Activated naive CD4-positive, alpha-beta T cell treated with anti-CD3 and anti-CD28 coated beads, Interleukin-2, amount 50 U/mL, for 72 hours (primary cell): Measurements from ENCODE around the gene FUNDC2. TPM values are rescaled to one million over a fixed set of nuclear protein-coding genes. Genes with fewer than 3 reads are reported as not detected.
"Not testable (repeated sequence)": the region's sequence is repeated elsewhere in the genome, so short reads cannot be mapped to it uniquely, and the experiment has no call there.

ENCODE experiments used
- ATAC-seq, 2 donors: fragments of 150-1000 bp; cut with Tn5 transposase; 2 replicates each; pipeline ENCODE4 v1.10.0; 2021; ENCODE audit warnings: mild to moderate bottlenecking in 2 of 2, moderate library complexity in 2 of 2
- DNase-seq, 2 donors: peaks; one replicate each; pipeline ENCODE4 v3.0.0; 2021 to 2022; ENCODE audit warnings: low spot score in 2 of 2
- H3K27ac Mint-ChIP-seq, 2 donors: one replicate each; pipeline ENCODE4 v1.8.0; 2022; ENCODE audit warnings: mild to moderate bottlenecking in 2 of 2, mixed read lengths in 2 of 2
- H3K36me3 Mint-ChIP-seq, 2 donors: one replicate each; pipeline ENCODE4 v1.8.0; 2022; ENCODE audit warnings: mixed read lengths in 2 of 2
- H3K9me3 Mint-ChIP-seq, 2 donors: one replicate each; pipeline ENCODE4 v1.8.0; 2022; ENCODE audit warnings: mixed read lengths in 2 of 2
- total RNA-seq, 2 donors: library from RNA; stranded (reverse); gene quantifications; one replicate each; pipeline ENCODE4 v1.2.3, GENCODE V29; 2022

FUNDC2 gene, protein sequence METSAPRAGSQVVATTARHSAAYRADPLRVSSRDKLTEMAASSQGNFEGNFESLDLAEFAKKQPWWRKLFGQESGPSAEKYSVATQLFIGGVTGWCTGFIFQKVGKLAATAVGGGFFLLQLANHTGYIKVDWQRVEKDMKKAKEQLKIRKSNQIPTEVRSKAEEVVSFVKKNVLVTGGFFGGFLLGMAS
- total RNA-seq = 10 to 100 TPM; 62.2 to 95.1 TPM

DNA sequence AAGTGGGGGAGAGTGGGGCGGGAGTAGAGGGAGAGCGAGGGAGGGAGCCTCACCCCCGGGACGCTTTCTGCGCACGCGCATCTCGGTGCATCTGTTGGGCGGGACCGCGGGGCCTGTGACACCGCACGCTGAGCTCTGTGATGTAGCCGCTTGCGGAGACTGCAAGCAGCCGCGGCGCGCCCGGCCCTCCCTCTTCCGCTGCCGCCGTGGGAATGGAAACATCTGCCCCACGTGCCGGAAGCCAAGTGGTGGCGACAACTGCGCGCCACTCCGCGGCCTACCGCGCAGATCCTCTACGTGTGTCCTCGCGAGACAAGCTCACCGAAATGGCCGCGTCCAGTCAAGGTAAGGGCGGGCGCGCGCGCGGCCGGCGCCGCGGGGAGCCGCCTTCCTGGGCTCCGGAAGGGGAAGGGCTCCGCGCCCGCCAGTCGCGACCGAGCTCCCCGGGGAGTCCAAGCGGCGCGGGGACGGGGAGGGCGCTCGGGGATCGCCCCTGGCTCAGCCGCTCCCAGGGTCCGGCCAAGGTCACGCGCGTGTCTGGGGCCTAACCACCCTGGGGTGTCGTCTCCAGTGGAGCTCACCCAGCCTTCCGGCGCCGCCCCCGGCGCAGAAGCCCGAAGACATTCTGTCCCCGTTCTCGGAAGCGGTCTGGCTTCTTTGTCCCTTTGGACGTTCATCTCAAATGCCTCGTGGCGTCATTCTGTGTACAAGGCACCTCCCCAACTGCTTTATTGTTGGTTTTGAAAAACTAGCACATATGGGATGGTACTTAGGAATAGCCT lies at the start of gene FUNDC2:
FUNDC2 (plus strand) TSS at position 118 of the 782 bp plus-strand sequence; CDS start at position 213, 95 bp downstream.
- Mint-ChIP-seq H3K36me3 (no peaks in the 10 kb centered on the region), H3K27ac (peak within 1 kb of the TSS; percentile 89 to 92), H3K9me3 (no peaks in the 10 kb centered on the region)
- DNase-seq (peak; percentile 85 to 95), ATAC-seq (peak; percentile 90 to 94)

DNA sequence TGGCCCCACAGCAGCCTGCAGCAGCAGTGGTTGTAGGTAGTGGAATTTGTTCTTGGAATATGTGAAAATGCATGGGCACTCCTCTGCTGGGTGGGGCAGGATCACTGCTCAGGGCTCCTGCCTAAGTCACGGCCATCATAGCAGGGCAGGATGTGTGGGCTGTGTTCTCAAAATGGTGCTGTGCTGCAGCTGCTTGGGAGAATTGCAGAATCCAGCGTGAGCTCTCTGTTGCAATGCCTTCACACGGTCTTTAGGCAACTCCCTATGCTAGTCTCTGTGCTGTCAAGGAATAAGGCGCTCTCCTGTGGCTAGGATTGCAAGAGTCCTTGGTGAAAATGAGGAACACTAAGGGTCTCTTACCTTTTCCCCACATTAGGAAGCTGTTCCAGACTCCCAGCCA lies 47.0 kb upstream of the FUNDC2 start:
- Mint-ChIP-seq H3K9me3 (peaks cover 0 to 5% of the 10 kb centered on the region in 2 donors), H3K27ac (no peak overlapping the region)

DNA sequence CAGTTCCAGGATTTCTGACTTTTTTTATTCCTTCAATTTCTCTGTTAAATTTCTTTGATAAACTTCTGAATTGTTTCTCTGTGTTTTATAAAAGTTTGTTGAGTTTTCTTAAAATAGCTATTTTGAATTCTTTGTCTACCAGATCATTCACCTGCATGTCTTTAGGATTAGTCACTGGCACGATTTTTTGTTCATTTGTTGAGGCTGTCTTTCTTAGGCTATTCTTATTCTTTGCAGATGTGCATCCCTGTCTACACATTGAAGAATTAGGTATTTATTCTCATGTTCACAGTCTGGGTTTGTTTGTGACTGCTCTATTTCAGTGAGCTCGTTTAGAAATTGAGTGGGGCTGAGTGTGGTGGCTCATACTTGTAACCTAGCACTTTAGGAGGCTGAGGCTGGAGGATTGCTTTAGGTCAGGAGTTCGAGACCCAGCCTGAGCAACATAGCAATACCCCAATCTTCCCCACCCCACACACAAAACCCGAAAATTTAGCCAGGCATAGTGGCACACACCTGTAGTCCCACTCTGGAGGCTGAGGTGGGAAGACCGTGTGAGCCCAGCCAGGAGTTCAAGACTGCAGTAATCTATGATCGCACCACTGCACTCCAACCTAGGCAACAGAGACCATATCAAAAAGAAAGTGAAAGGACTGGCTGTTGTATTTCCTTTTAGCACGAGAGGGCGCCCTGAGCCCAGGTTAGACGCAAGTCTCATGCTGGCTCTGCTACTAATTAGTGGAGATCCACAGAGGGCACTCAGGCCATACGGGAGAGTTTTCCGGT lies 46.1 kb upstream of the FUNDC2 start:
- ATAC-seq (peak; percentile 98), DNase-seq (peak; percentile 72 to 75)
- peak overlapping the region in 1 of 2 donors; percentile 84 for H3K27ac Mint-ChIP-seq
- peaks cover 0 to 5% of the 10 kb centered on the region in 2 donors for H3K9me3 Mint-ChIP-seq
- H3K36me3 Mint-ChIP-seq = peaks cover 0 to 6% of the 10 kb centered on the region in 2 donors

More for the DNA sequence above, 47.0 kb upstream of the FUNDC2 start:
- H3K36me3 Mint-ChIP-seq = peaks cover 0 to 6% of the 10 kb centered on the region in 2 donors
- ATAC-seq = no peak
- no peak for DNase-seq

DNA sequence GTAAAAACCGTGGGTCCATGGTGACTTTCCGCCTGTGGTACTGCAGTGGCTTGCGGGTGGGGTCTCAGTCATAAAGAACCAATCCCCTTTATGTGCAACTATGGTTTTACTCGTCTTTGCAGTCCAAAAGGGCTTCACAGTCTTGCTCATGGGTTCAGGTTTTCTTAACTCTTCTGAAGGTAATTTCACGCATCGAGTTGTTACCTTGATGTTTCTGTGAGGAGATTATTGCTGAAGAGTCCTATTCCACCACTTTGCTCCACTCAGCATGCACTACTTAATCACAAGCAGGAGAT lies 45.6 kb upstream of the FUNDC2 start:
- Mint-ChIP-seq H3K36me3 (peaks cover 0 to 6% of the 10 kb centered on the region in 2 donors), H3K27ac (peak overlapping the region in 1 of 2 donors; percentile 84), H3K9me3 (peaks cover 0 to 5% of the 10 kb centered on the region in 2 donors)
- no peak for ATAC-seq
- no peak for DNase-seq

DNA sequence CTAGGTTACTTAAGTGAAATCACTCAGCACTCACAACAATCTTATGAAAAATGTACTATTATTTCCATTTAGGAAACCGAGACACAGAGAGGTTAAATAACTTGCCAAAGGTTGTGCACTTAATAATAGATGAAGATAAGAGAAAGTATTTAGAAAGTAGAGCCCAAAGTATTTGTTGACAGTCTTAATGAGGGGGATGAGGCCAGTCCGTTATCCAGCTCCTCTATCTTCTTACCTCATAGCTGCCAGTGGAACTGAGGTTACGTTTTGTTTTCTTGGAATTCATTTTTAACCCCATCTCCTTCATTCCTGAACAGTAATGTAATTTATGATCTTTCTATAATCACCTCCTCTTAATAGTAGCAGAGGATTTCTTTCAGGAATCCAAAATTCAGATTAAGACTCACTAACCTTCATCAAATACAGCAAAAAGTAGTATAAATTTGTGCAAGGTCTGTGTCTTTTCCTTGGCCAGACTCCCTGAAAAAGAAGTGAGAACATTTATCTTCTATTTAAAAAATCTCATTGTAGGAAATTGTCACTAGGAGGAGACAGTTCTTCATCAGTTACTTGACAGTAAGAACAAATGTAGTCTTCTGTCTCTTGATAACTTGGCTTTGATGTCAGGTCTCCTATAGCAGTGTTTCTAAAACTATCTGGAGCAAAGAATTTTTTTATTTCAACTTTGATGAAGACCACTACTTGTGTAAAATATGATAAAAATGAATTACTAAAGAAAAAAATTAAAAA lies 39.6 kb upstream of the FUNDC2 start:
- Mint-ChIP-seq H3K36me3 (no peaks in the 10 kb centered on the region), H3K9me3 (no peaks in the 10 kb centered on the region), H3K27ac (peak overlapping the region in 1 of 2 donors; percentile 27)
- DNase-seq (no peak), ATAC-seq (no peak)

DNA sequence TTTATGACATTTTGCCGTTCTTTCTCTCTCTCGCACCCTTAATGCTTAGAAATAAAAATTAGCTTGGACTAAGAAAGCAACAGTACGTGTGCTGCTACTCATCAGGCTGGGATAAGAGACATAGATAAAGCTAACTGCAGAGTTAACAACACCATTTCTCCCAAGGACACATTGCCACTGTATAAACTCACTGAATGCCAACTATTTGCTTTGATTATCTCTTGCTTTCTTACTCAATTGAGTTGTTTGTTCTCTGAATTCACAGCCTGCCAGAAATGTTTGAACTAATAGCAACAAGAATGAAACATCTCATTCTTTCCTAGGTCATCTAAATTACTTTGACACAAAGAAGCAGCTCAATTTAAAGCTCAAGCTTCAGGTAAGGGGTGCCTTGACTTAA lies 38.7 kb upstream of the FUNDC2 start:
- Mint-ChIP-seq H3K36me3 (no peaks in the 10 kb centered on the region), H3K9me3 (no peaks in the 10 kb centered on the region), H3K27ac (no peak overlapping the region)
- no peak for DNase-seq
- ATAC-seq = no peak

DNA sequence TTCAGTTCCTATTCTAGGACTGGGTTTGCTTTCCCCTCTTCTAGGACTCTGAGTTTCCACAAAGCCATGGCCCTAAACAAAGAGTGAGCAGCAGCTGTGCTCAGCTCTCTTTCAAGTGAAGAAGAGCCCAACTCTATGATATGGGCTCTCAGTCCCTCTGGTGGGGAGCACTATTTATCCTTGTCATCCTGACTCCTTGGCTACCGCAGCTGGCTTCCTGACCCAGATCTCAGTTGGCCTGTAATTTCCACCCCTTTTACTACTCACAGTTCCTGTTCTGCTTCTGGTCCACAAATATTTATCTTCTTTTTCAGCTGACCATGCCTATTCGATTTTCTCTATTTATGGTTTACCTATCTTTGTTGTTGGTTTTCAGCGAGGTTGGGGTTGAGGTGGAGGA lies 37.9 kb upstream of the FUNDC2 start:
- no peak overlapping the region for H3K27ac Mint-ChIP-seq
- H3K36me3 Mint-ChIP-seq = no peaks in the 10 kb centered on the region
- no peak for ATAC-seq
- no peaks in the 10 kb centered on the region for H3K9me3 Mint-ChIP-seq
- no peak for DNase-seq

DNA sequence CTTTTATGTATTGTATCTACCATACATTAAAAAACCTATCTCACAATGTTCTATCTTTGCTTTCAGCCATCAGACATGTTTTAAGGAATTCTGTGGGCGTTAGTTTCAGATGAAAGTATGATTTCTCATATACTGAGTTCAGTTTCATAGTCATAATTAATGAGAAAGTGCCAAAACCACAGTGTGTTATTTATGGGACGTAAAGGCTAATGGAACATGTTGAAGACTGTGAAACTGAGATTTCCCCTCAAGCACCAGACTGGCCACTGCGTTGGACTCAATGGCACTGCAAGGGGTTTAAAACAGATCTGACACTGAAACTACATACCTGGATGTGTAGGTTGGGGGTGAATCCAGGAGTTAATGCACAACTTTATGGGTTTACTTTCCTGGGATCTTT lies 36.1 kb upstream of the FUNDC2 start:
- Mint-ChIP-seq H3K9me3 (no peaks in the 10 kb centered on the region), H3K27ac (no peak overlapping the region), H3K36me3 (no peaks in the 10 kb centered on the region)
- DNase-seq (no peak), ATAC-seq (peak; percentile 48 to 67)

DNA sequence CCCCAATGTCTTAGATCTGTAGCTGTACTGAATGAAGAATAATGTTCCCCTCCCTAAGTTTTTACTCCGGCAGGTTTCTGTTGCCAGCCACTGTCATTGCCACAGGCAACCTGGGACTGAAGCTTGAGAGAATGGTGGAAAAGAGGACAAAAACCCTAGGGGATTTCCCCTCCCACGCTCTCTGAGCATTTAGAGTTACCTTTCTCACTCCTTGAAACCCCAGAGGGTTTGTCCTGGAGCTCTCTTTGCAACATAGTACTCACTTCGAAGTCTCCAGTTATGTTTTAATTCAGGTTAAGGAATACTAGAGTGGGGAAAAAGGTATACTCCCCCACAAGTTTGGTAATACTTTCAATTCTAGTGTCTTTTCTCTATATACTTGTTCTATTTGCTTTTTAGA lies 35.6 kb upstream of the FUNDC2 start:
- DNase-seq = peak in 1 of 2 donors; percentile 3
- H3K36me3 Mint-ChIP-seq = no peaks in the 10 kb centered on the region
- H3K27ac Mint-ChIP-seq = peak overlapping the region in 1 of 2 donors; percentile 50
- ATAC-seq = peak; percentile 71 to 74
- no peaks in the 10 kb centered on the region for H3K9me3 Mint-ChIP-seq

DNA sequence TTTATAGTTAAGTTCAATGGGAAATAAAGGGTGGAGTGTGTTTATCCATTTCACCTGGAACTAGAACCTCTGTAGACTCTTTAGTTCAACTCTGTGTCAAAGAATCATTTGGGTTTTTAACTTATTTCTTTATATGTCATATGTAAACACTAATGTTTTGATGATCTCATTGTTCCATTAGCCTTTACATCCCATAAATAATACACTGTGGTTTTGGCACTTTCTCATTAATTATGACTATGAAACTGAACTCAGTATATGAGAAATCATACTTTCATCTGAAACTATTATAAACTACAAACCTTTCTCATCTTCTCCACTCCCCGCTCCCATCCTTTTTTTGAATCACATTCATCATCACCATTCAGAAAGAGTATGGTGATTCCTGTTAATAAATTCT lies 35.2 kb upstream of the FUNDC2 start:
- H3K36me3 Mint-ChIP-seq = no peaks in the 10 kb centered on the region
- no peak for DNase-seq
- no peaks in the 10 kb centered on the region for H3K9me3 Mint-ChIP-seq
- H3K27ac Mint-ChIP-seq = no peak overlapping the region
- peak in 1 of 2 donors; percentile 62 for ATAC-seq

DNA sequence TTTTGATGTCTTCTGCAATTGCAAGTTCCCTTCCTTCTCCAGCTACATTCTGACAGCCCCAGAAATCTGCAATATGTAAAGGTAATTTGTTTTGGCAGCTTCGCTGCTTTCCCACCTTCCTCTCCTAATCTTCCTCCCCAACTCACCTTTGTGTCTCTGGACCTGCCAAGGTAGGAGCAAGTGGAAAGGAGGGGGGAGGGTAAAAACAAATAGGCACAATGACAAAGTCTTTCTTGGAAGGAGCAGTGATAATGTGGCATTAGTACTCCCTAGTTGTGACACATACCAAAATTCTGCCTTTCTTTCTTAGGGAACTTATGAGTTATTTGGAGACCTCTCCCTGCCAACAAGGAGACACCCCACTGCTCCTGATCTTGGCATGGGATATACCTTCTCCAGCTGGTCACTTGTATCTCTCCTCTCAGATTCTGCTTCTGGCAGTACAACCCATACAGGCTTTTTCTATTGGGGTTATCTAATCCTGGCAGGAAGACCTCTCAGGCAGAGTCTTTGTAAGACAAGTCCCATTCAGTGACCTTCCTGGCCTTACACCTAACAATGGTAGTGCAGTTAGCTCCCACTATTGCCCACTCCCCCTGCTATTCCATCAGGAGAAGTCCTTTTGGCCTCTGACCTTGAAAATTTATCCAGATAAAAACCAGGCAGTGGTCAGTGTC lies 28.3 kb upstream of the FUNDC2 start:
- DNase-seq (no peak), ATAC-seq (no peak)
- no peak overlapping the region for H3K27ac Mint-ChIP-seq
- no peaks in the 10 kb centered on the region for H3K36me3 Mint-ChIP-seq
- H3K9me3 Mint-ChIP-seq = no peaks in the 10 kb centered on the region

DNA sequence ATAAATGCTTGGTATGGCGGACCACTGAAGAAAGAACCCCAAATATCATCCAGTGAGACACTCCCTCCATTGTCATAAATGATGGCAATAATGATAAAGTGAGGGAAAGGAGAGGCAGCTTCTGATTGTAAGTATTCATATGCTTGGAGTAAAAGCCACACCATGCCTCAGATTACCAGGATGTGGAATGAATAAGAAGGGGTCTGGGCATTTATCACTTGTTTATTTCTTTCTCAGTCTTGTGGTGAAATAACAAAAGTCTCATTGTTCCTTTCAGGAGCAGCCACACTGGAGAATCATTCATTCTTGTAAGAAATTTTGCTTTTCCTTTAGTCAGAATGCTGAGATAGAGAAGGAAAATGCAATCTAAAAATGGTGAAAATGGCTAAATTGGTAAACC lies 25.8 kb upstream of the FUNDC2 start:
- Mint-ChIP-seq H3K9me3 (no peaks in the 10 kb centered on the region), H3K27ac (no peak overlapping the region), H3K36me3 (no peaks in the 10 kb centered on the region)
- DNase-seq = no peak
- no peak for ATAC-seq

DNA sequence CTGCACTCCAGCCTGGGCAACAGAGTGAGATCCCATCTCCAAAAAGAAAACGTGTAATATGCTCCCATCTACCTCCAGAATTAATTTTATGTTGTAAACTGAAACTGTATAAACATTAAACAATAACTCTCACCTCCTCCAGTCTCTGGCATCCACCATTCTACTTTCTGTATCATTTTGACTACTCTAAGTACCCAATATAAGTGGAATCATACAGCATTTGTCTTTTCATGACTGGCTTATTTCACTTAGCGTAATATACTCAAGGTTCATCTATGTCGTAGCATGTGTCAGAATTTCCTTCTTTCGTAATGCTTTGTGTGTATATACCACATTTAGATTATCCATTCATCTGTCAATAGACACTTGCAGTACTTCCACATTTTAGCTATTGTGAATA lies 24.8 kb upstream of the FUNDC2 start:
- Mint-ChIP-seq H3K36me3 (no peaks in the 10 kb centered on the region), H3K27ac (no peak overlapping the region), H3K9me3 (no peaks in the 10 kb centered on the region)
- DNase-seq = no peak
- ATAC-seq = peak in 1 of 2 donors; percentile 79

DNA sequence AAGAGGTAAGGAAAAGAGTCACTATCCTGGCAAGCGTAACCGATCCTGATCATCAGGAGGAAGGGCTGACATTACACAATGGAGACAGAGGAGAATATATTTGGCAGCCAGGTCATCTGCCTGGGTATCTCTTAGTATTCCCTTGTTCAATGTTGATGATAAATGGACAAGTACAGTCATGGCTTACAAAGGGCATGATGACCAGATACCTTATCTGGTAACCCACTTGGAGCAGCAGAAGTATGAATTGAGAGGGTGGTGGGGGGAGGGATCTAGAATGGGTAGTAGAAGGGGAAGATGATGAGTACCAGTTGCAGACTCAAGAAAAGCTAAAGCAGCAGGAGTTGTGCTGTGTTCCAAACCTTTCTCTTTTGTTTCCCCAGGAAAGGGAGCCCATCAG lies 21.5 kb upstream of the FUNDC2 start:
- DNase-seq = no peak
- no peaks in the 10 kb centered on the region for H3K36me3 Mint-ChIP-seq
- no peaks in the 10 kb centered on the region for H3K9me3 Mint-ChIP-seq
- no peak overlapping the region for H3K27ac Mint-ChIP-seq
- ATAC-seq = no peak

DNA sequence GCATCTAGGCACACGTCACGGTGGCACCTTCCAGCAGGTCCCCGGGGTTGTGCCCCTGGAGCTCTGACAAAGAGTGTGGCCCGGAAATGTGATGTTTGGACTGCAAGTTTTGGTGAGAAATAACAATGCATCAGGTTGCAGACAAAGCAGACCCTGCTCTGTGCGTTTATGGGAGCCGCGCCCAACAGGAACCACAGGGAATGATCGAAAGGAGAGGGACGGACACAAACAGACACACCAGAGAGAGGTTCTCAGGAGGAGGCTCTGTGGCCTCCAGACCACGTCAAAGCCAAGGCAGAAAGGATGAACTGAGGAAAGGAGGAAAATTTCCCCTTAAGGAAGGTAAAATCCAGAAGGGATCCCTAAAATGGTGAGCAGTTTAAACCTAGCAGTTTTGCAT lies 20.3 kb upstream of the FUNDC2 start:
- not testable (repeated sequence) for H3K36me3 Mint-ChIP-seq, ATAC-seq, H3K27ac Mint-ChIP-seq, DNase-seq, H3K9me3 Mint-ChIP-seq

DNA sequence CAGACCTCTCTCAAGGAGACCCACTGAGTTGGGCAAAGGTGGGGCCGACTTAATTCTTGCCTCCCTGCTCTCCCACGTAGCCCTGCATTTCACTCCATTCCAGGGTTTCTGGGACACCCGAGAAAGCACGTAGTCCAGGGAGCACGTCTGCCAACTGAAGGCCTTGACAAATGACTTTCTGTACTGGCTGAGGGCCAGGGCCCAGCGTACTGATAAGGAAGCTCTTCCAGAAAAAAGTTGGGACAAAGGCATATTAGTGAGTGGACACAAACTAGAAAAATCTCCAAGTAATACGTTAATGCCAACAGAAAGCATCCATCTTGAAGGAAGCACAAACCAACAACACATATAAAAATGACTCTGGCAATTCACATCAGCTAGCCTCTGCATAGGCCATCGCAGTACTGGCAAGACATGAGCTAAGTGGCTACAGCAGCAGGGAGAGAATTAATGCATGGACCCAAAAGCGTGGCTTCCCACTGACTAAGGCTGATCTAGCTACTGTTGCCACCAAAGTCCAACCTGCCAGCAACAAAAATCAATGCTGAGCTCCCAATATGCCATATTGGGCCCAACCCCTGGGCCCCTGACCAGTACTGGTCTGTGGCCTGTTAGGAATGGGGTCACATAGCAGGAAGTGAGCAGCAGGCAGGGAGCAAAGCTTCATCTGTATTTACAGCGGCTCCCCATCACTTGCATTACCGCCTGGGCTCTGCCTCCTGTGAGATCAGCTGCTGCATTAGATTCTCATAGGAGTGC lies 19.6 kb upstream of the FUNDC2 start:
- ATAC-seq, H3K36me3 Mint-ChIP-seq, DNase-seq, H3K27ac Mint-ChIP-seq, H3K9me3 Mint-ChIP-seq: not testable (repeated sequence)
